H9 (cell line): ENCODE data around the gene CES1. TPM values are rescaled to one million over a fixed set of nuclear protein-coding genes. Genes with fewer than 3 reads are reported as not detected.

Experiments used
- DNase-seq: peaks from one replicate; pipeline ENCODE4 v3.0.0-alpha.2; 2017
- H2AFZ ChIP-seq: one replicate; pipeline ENCODE4 v1.6.1; 2013; ENCODE audit warnings: mild to moderate bottlenecking, low read length, control low read depth, moderate library complexity
- H2AK5ac ChIP-seq: 2 replicates; pipeline ENCODE4 v1.6.1; 2013; ENCODE audit warnings: low read length, control low read depth, mixed read lengths; ENCODE audit not compliant: insufficient read length
- H2BK120ac ChIP-seq: one replicate; pipeline ENCODE4 v1.6.1; 2013; ENCODE audit warnings: low read depth, mild to moderate bottlenecking, low read length, control low read depth, inconsistent platforms; ENCODE audit not compliant: poor library complexity, severe bottlenecking
- H2BK12ac ChIP-seq: 2 replicates; pipeline ENCODE4 v1.6.1; 2013; ENCODE audit warnings: low read length, control low read depth, mixed read lengths, low read depth; ENCODE audit not compliant: insufficient read length
- H2BK15ac ChIP-seq: 2 replicates; pipeline ENCODE4 v1.6.1; 2013; ENCODE audit warnings: low read depth, low read length, control low read depth
- H2BK20ac ChIP-seq: one replicate; pipeline ENCODE4 v1.6.1; 2013; ENCODE audit warnings: low read depth, mild to moderate bottlenecking, low read length, control low read depth, inconsistent platforms; ENCODE audit not compliant: poor library complexity, severe bottlenecking
- H2BK5ac ChIP-seq: 2 replicates; pipeline ENCODE4 v1.6.1; 2013; ENCODE audit warnings: low read length, control low read depth, mixed read lengths; ENCODE audit not compliant: insufficient read length
- H3K14ac ChIP-seq: 2 replicates; pipeline ENCODE4 v1.6.1; 2013; ENCODE audit warnings: low read length, control low read depth; ENCODE audit not compliant: insufficient read depth
- H3K18ac ChIP-seq: 2 replicates; pipeline ENCODE4 v1.6.1; 2013; ENCODE audit warnings: low read depth, mild to moderate bottlenecking, mixed read lengths, low read length, control low read depth; ENCODE audit not compliant: insufficient read length
- H3K23ac ChIP-seq: 2 replicates; pipeline ENCODE4 v1.6.1; 2013; ENCODE audit warnings: low read length, control low read depth, mixed read lengths, low read depth; ENCODE audit not compliant: insufficient read length
- H3K23me2 ChIP-seq: 2 replicates; pipeline ENCODE4 v1.6.1; 2013; ENCODE audit warnings: low read depth, mild to moderate bottlenecking, mixed read lengths, low read length, control low read depth; ENCODE audit not compliant: insufficient read length, poor library complexity, severe bottlenecking
- H3K27ac ChIP-seq: 2 replicates; pipeline ENCODE4 v1.5.1; 2013; ENCODE audit warnings: low read length, control low read depth, mixed read lengths, low read depth; ENCODE audit not compliant: insufficient read length
- H3K27me3 ChIP-seq: 2 replicates; pipeline ENCODE4 v1.6.1; 2013; ENCODE audit warnings: low read length, control low read depth, inconsistent platforms; ENCODE audit not compliant: insufficient read depth
- H3K4ac ChIP-seq: 2 replicates; pipeline ENCODE4 v1.6.1; 2013; ENCODE audit warnings: low read depth, mild to moderate bottlenecking, control low read depth, inconsistent platforms, low read length, moderate library complexity
- H3K4me1 ChIP-seq: 2 replicates; pipeline ENCODE4 v1.6.1; 2013; ENCODE audit warnings: low read length, control low read depth, inconsistent platforms; ENCODE audit not compliant: insufficient read depth
- H3K4me2 ChIP-seq: 2 replicates; pipeline ENCODE4 v1.6.1; 2013; ENCODE audit warnings: low read length, control low read depth, mixed read lengths; ENCODE audit not compliant: insufficient read length, insufficient read depth
- H3K56ac ChIP-seq: 2 replicates; pipeline ENCODE4 v1.6.1; 2013; ENCODE audit warnings: low read depth, mild to moderate bottlenecking, mixed read lengths, low read length, control low read depth; ENCODE audit not compliant: insufficient read length
- H3K79me1 ChIP-seq: 2 replicates; pipeline ENCODE4 v1.6.1; 2013; ENCODE audit warnings: low read depth, mild to moderate bottlenecking, moderate library complexity, low read length, control low read depth, inconsistent platforms; ENCODE audit not compliant: insufficient read depth, poor library complexity, severe bottlenecking
- H3K79me2 ChIP-seq: 2 replicates; pipeline ENCODE4 v1.6.1; 2013; ENCODE audit warnings: low read length, control low read depth, inconsistent platforms; ENCODE audit not compliant: insufficient read depth
- H3K9ac ChIP-seq: 2 replicates; pipeline ENCODE4 v1.6.1; 2013; ENCODE audit warnings: low read length, control low read depth, mixed read lengths; ENCODE audit not compliant: insufficient read length; ENCODE audit errors: extremely low read depth
- H3K9me3 ChIP-seq: one replicate; pipeline ENCODE4 v1.6.1; 2013; ENCODE audit warnings: low read depth, low read length, inconsistent platforms; ENCODE audit not compliant: control insufficient read depth
- H3T11ph ChIP-seq: one replicate; pipeline ENCODE4 v1.6.1; 2013; ENCODE audit warnings: mild to moderate bottlenecking, low read length, control low read depth, inconsistent platforms
- H4K20me1 ChIP-seq: one replicate; pipeline ENCODE4 v1.6.1; 2013; ENCODE audit not compliant: control insufficient read depth, insufficient read length, insufficient read depth
- H4K5ac ChIP-seq: 2 replicates; pipeline ENCODE4 v1.6.1; 2013; ENCODE audit warnings: low read depth, mild to moderate bottlenecking, mixed read lengths, low read length, control low read depth; ENCODE audit not compliant: insufficient read length
- H4K8ac ChIP-seq: replicated peaks from 2 replicates; pipeline ENCODE4 v1.6.1; 2013; ENCODE audit warnings: low read length, control low read depth, mixed read lengths, low read depth; ENCODE audit not compliant: insufficient read length
- H4K91ac ChIP-seq: 2 replicates; pipeline ENCODE4 v1.6.1; 2013; ENCODE audit warnings: low read depth, mild to moderate bottlenecking, moderate library complexity, mixed read lengths, low read length, control low read depth; ENCODE audit not compliant: insufficient read length
- H3K27ac Mint-ChIP-seq, 3 experiments: 2 replicates in 2 of 3; 3 replicates in 1 of 3; pipeline ENCODE4 v1.8.0; 2020 to 2021; ENCODE audit warnings: mixed read lengths in 3 of 3, mild to moderate bottlenecking in 1 of 3, moderate library complexity in 1 of 3
- H3K27me3 Mint-ChIP-seq: 2 replicates; pipeline ENCODE4 v1.8.0; 2021; ENCODE audit warnings: low read depth, mild to moderate bottlenecking, moderate library complexity, mixed read lengths
- H3K36me3 Mint-ChIP-seq, 3 experiments: 2 replicates in 2 of 3; 3 replicates in 1 of 3; pipeline ENCODE4 v1.8.0; 2020 to 2021; ENCODE audit warnings: low read depth in 3 of 3, mixed read lengths in 3 of 3; ENCODE audit not compliant: insufficient read depth in 1 of 3
- H3K4me1 Mint-ChIP-seq, 2 experiments: 2 replicates each; pipeline ENCODE4 v1.8.0; 2020; ENCODE audit warnings: mixed read lengths in 2 of 2
- H3K4me3 Mint-ChIP-seq, 2 experiments: 2 replicates in 1 of 2; 3 replicates in 1 of 2; pipeline ENCODE4 v1.8.0; 2020 to 2021; ENCODE audit warnings: mild to moderate bottlenecking in 2 of 2, mixed read lengths in 2 of 2, moderate library complexity in 1 of 2
- H3K9me3 Mint-ChIP-seq, 2 experiments: 2 replicates in 1 of 2; 3 replicates in 1 of 2; pipeline ENCODE4 v1.8.0; 2020; ENCODE audit warnings: mild to moderate bottlenecking in 2 of 2, mixed read lengths in 2 of 2, moderate library complexity in 1 of 2
- CTCF ChIP-seq: fragments of 200-600 bp; sonication (generic); conservative IDR thresholded peaks from 3 replicates; pipeline ENCODE4 v1.8.0; 2021; ENCODE audit warnings: antibody characterized with exemption, mild to moderate bottlenecking
- WGBS: extraction: QIAGEN DNeasy Blood & Tissue Kit; methylation state at CpG from one replicate; pipeline ENCODE4 v1.1.7; 2013; ENCODE audit warnings: missing lambda C conversion rate, low lambda C conversion rate, mixed read lengths; ENCODE audit not compliant: insufficient read length; ENCODE audit errors: extremely low coverage; 5-methylcytosine and 5-hydroxymethylcytosine counted together
- total RNA-seq: library from RNA; stranded (reverse); gene quantifications from 2 replicates; pipeline ENCODE4 v1.2.1, GENCODE V29; 2021

Gene CES1
- total RNA-seq, 1 experiment from 2014 or later, result not detected

- Histone ChIP-seq H3K56ac (no peak overlapping the region), H3T11ph (no peak overlapping the region), H2BK120ac (no peak overlapping the region), H3K79me2 (no peaks in the 10 kb centered on the region), H3K27me3 (no peaks in the 10 kb centered on the region), H2BK5ac (no peak overlapping the region), H3K4me1 (no peaks in the 10 kb centered on the region), H3K4ac (no peak overlapping the region), H3K23me2 (no peaks in the 10 kb centered on the region), H4K8ac (no peak overlapping the region), H3K79me1 (no peaks in the 10 kb centered on the region), H3K9me3 (no peaks in the 10 kb centered on the region), H4K5ac (no peak overlapping the region), H2BK20ac (no peak overlapping the region), H3K23ac (no peak overlapping the region), H3K9ac (no peak overlapping the region), H3K27ac (no peak overlapping the region), H4K91ac (no peak overlapping the region), H2AFZ (no peak overlapping the region), H2BK12ac (no peak overlapping the region), H3K4me2 (no peak overlapping the region), H2AK5ac (no peak overlapping the region), H3K14ac (no peak overlapping the region), H3K18ac (no peak overlapping the region), H4K20me1 (no peaks in the 10 kb centered on the region), H2BK15ac (no peak overlapping the region)
- no CpG with 5 or more reads among the region's 10 CpGs for WGBS
- Mint-ChIP-seq H3K27me3 (peaks cover 14% of the 10 kb centered on the region), H3K9me3 (no peaks in the 10 kb centered on the region; a peak in 2 of 5 replicates), H3K36me3 (no peaks in the 10 kb centered on the region), H3K27ac (no peak overlapping the region), H3K4me1 (no peaks in the 10 kb centered on the region), H3K4me3 (no peak overlapping the region)
- no peak for TF ChIP-seq CTCF
- no peak for DNase-seq
These were observed 38.6 kb upstream of the CES1 start for GRCh38 chr16:55871411-55872038.
